ENCODE measurements around the gene LRRC47. TPM values are rescaled to one million over a fixed set of nuclear protein-coding genes. Genes with fewer than 3 reads are reported as not detected.
"Not testable (repeated sequence)": the region's sequence is repeated elsewhere in the genome, so short reads cannot be mapped to it uniquely, and the experiment has no call there.

The LRRC47 gene
- total RNA-seq, 1 donor from 2014 or later: 27.5 TPM

DNA sequence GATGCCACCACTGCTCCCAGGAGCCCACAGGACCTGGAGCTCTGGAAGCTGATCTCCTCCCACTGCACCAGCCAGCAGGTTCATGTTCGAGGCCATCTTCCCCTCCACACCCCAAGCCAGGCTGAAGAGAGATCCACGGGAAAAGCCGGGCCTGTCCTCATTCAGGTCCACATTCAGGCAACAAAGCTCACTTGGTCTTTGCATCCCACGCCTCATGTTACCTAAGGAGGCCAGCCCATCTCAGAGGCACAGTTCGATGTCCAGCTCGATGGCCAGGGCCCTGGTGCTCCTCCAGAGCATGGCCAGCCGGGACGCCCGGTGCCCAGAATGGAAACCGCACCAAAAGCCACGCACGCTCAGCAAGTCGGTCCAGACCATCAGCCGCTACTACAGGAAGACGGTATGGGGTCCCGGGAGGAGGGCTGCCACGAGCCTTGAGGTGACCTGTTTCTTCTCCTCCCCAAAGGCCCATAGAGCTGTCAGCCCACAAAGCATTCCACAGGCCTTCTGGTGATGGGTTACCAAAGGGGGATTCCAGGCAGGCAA is 43.8 kb downstream of the LRRC47 start, which contains the start of gene CCDC27:
Gene CCDC27, plus strand, starts transcription at position 51 of the 546 bp plus-strand sequence. Its CDS starts 32 bp downstream, at position 83.
- no peak for DNase-seq (ENCODE audit: low spot score)

DNA sequence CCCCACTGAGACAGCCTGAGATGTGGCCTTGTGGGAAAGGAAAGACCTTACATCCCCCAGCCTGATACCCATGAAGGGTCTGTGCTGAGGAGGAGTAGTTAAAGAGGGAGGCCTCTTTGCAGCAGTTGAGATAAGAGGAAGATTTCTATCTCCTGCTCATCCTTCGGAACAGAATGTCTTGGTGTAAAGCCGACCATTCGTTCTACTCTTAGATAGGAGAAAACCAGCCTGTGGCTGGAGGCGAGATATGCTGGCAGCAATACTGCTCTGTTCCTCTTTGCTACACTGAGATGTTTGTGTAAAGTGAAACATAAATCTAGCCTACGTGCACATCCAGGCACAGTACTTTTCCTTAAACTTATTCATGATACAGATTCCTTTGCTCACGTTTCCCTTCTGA is 45.6 kb downstream of the LRRC47 start:
- DNase-seq (ENCODE audit: low spot score) (no peak), ATAC-seq (no peak)

More for the DNA sequence above, 43.8 kb downstream of the LRRC47 start, which contains the start of gene CCDC27:
- no peak for ATAC-seq

DNA sequence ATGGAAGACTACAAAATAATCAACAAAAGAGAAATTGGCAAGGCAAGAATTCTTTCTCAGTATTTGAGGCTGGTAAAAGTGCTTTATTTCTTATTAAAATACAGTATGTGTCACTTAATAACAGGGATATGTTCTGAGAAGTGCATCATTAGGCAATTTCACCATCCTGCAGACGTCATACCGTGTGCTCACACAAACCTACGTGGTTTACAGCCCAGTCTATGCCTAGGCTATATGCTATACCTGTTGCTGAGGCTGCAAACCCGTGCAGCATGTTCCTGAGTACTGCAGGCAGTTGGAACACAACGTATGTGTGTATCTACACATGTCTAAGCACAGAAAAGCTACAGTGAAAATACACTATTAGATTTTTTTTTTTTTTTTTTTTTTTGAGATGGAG is 46.8 kb downstream of the LRRC47 start:
- no peak for DNase-seq (ENCODE audit: low spot score)
- no peak for ATAC-seq

DNA sequence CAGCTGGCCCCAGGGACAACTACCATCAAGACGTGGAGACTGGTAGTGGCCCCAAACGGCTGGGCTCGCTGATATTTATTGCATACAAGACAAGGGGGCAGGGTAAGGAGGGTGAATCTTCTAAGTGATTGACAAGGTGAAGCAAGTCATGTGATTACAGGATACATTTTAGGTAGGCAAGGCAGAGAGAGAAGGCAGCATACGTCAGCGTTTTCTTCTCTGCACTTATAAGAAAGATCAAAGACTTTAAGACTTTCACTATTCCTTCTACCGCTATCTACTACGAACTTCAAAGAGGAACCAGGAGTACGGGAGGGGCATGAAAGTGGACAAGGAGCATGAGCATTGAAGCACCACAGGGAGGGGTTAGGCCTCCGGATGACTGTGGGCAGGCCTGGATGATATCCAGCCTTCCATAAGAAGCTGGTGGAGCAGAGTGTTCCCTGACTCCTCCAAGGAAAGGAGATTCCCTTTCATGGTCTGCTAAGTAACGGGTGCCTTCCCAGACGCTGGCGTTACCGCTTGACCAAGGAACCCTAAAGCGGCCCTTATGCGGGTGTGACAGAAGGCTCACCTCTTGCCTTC is 47.9 kb downstream of the LRRC47 start:
- not testable (repeated sequence) for ATAC-seq; DNase-seq (ENCODE audit: low spot score)

DNA sequence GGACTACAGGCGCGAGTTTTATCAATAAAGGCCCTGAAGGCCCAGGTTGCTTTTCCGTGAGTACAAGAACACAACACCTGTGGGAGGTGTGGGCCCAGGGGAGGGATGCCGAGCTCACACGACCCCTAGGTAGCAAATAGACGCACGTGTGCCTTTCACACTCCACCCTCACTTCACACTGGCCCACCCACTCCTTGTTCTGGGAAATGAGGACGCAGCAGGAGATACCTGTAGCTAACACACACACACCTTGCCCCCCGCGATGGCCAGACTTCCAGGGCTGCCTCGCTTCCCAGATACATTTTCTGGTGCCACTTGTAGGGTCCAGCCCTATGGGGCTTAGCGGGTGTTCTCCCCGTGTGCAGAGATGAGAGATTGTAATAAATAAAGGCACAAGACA is 48.4 kb downstream of the LRRC47 start:
- ATAC-seq: no peak
- no peak for DNase-seq (ENCODE audit: low spot score)

DNA sequence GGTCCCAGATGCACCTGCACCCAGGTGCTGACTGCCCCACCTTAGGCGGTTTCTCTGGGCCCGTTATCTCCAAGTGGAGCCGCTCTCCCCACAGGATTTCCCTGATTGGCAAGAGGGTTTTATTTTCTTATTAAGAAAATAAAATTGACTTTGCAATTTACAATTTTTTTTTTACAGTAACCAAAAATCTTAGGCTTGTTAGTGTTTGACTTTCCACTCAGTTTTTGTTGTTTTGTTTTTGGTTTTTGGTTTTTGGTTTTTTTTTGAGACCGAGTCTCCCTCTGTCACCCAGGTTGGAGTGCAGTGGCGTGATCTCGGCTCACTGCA is 48.8 kb downstream of the LRRC47 start:
- ATAC-seq: no peak
- no peak for DNase-seq (ENCODE audit: low spot score)

DNA sequence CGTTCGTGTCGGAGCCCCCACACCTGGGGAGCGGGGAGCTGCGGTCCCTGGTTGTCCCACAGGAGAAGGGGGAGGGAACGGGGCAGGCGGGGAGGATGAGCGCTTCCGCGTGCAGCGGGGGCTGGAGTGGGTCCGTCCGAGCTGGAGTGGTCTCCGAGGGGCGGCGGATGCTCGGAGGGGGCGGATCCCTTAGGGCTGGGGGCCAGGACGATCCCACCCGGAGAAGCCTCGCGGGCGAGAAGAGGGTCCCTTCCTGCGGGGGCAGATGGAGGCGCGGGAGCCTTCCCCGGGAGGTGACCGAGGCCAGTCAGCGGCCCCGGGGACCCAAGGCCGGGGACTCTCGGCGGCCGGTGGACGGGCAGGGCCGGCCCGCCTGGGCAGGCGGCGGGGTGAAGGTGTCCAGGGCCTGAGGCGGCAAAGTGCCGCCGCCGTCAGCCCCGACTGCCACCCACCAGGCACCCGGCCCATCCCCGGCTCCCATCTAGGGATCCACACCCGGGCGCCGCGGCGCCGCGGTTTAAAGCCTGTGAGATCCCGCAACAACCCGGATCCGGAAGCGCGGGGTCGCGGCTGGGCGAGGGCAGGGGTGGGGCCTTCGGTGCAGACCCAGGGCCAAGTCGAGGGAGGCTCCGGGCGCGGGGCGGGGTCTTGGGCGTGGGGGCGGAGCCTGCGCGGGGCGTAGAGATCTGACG is 49.3 kb downstream of the LRRC47 start:
- DNase-seq (ENCODE audit: low spot score): peak; percentile 91
- peak; percentile 99 for ATAC-seq

DNA sequence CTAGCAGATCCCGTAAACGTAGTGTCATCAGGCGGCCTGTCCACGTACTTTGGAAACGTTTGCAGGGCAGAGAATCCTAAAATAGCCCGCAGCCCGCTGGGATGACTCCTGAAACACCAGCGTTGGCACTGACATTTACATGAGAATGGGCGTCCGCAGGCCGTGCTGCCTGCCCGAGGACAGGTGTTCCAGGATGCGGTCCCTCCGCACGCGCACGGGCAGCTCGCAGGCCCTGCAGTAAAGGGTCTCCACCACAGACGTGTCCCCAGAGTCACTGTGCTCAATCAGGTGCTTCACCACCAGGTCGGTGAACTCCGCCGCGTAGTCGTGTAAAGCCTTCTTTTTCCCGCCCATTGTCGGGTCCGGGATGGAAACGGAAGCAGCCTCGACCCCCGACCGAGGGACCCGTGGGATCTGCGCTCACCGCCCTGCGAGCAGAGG is 49.9 kb downstream of the LRRC47 start:
- ATAC-seq (peak; percentile 12), DNase-seq (ENCODE audit: low spot score) (no peak)

DNA sequence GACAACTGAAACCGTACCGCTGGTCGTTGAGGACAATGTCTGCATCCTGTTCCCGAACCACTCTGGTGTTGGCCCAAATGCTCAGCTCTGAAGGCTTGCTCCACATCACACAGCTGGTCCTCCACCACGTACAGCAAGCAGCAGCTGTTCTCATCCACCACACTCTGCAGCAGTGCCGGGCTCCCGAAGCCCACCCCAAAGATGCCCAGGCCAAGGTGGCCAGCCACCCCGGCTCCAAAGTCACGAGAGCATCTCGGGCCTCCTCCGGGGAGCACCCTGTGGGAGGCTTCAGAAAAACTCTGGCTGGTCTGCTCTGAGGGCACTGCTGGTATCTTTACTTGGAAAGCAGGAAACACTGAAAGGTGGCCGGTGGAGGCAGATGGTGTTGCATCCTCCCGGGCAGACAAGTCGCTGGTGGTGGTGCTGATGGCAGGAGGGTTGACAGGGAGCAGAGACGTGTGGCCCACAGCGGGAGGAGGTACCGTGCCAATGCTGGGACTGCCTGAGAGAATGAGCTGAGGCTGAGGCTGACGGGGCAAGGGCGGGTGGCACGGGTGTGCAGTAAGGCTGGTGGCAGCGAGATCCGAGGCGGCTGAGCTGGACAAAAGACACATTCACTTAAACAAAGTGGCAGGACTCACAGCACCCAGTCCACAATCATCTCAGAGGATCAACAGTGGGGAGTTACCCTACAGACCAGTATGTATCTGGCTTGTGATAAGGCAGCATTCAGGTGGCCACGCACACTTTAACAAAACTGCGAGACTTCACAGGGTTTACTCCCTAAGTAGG is 50.5 kb downstream of the LRRC47 start:
- no peak for DNase-seq (ENCODE audit: low spot score)

DNA sequence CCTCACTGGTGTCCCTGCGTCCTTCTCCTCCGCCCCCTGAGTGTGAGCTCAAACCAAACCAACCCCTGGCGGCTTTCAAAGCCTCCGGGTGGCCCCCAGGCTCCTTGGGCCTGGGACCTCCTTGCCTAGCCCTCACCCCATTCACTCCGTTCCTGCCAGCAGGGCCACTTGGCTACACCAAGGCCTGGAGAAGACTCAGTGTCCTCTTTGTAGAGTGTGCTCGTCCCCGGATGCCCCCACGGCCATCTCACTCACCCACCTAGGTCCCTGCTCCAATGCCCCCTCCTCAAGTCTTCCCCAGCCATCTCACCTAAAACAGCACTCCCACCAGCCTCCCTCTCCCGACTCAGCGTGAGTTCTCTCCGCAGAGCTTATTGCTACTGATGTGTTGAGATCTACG is 51.2 kb downstream of the LRRC47 start:
- DNase-seq (ENCODE audit: low spot score) (no peak), ATAC-seq (no peak)

More for the DNA sequence above, 50.5 kb downstream of the LRRC47 start:
- no peak for ATAC-seq

DNA sequence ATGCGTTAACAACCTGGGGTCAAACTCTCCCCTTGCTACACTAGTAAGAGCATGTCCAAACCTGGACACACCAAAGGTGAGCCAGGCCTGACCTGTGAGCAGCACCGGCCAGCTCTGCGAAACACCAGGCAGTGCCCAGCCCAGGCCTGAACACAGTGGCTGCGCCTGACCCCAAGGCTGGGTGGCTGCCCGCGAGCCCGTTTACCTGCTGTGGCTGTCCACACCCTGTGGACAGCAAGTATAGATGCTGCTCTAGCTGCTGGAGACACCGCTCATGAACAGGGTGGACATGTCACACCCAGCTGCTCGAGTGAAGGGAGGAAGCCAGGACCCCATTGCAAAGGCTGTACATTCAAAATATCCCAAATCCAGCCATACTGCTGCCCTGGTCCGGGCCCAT is 51.7 kb downstream of the LRRC47 start:
- DNase-seq (ENCODE audit: low spot score) (no peak), ATAC-seq (no peak)

DNA sequence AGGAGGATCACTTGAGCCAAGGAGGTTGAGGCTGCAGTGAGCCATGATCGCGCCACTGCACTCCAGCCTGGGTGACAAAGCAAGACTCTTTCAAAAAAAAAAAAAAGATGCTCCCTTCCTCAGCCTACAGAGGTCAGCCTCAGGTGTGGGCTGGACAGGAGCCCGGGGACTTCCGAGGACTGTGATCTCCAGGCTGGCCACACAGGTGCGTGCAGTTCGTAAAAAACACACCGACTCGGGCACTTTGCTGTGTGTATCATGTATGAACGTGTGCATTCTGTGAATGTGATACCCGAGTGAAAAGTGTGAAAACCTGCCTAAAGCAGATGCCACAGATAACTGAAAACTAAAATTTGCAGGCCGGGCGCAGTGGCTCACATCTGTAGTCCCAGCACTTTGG is 52.5 kb downstream of the LRRC47 start:
- no peak for DNase-seq (ENCODE audit: low spot score)
- ATAC-seq: no peak

DNA sequence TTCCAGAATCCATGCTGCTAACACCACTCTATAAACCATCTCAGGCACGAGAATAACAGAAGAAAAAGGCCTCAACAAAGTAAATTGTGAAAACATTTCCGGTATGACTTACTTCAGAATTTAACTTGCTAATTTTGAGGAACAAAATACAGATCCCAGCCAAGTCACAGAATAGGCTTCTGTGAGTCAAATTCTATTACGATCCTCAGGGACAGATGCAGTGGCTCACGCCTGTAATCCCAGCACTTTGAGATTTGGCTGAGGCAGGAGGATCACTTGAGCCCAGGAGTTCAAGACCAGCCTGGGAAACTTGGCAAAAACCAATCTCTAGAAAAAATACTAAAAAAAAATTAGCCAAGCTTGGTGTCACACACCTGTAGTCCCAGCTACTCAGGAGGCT is 52.9 kb downstream of the LRRC47 start:
- no peak for ATAC-seq
- no peak for DNase-seq (ENCODE audit: low spot score)

DNA sequence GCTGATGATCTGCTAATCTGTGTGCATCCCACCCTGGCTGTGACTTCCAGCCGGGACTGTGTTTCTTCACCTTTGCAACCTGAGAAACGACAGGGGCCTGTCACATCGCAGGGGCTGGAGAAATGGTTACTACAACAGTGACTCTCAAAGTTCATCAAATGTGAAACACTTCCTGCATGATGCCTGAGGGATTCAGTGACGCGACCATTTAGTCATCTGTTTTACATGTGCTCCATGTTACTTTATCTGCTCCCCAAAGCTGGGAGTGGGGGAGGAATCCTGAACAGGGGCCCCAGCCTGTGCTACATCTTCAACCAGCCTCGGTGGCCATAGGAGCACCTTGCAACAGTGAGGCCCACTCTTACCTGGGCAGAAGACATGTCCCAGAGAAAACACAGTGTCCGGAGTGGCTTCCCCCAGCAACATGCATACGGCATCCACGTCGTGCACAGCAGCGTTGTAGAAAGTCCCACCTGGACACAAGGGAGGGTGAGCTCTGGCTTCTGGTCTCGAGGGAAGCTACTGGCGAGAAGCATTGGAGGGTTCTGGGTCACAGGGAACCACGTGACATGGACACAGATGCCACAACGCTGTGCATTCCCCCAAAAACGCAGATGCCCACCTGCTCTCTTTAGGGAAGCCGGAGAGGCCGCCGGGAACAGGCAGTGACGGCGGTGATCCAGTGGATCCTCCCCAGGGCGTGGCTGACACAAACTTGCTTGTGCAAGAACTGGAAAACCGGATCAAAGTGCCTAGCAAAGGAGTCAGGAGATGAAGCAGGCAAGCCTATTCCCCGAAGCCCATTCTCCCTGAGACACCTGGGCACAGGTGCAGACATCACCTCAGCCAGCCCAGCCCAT is 53.6 kb downstream of the LRRC47 start:
- ATAC-seq (no peak), DNase-seq (ENCODE audit: low spot score) (no peak)

DNA sequence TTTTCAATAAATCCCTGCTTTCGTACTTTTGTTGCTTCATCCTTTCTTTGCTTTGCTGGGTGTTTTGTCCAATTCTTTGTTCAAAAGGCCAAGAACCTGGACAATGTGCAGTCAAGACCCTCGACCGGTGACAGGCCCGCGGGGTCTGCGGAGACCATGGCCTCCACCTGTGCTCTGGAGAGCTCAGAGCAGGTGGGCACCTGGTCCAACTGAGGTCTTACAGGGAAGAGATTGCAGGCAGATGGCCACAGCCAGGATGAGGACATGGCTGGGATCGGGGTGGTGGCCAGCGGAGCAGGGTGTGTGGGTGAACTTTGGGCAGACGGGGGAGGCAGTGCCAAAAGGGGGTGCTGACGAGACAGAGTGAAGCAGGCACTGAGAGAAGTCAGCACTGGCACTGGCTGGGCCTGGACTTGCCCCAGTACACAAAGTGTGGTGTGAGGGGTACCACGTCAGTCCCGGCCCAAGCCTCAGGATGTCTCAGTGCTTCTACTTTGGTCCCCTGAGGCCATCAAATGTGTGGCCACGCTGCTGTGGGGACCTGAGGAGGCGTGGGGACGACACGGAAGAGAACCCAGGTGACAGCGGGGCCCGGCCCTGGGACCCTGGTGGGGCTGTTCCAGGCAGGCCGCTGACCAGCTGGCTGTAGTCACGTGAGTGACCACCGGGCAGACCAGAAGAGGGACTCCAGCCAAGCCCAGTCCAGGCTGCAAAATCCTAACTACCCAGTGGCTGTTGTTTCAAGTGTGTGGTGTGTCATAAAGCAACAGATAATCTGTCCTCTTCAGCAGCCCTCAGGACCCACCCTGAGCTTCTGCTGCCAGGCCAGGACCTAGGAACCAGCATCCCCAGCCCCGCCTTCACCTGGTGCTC is 54.5 kb downstream of the LRRC47 start:
- ATAC-seq (no peak), DNase-seq (ENCODE audit: low spot score) (no peak)

DNA sequence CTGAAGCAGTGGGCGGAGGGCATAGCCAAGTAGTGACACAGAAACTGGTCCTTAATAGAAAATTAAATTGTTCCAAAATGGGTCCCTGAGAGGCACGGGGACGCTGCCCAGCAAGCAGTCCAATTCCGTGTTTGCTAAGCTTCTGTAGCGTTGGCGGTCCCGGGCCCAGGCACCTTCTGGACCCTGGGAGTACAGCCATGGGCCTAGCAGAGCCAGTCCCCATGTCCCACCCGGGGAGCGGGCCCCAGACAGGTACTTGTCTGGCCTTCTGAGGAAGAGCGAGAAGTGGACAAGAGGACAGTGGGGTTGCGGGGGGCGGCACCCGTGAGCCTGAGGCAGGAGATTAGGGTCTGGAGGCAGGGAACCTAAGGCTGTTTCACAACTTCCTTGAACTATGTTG is 55.5 kb downstream of the LRRC47 start:
- ATAC-seq: no peak
- no peak for DNase-seq (ENCODE audit: low spot score)

DNA sequence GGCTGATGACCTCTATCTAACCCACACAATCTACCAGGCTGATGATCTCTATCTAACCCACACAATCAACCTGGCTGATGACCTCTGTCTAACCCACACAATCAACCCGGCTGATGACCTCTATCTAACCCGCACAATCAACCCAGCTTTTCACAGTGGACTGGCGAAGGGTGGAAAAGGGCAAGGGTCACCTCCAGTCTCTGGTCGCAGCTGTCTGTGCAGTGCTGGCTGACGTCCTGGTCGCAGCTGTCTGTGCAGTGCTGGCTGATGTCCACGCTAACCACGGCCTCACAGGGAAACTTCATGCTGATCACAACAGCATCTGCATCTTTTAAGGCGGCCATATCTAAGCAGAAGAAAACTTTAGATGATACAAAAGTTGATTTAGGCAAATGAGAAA is 56.3 kb downstream of the LRRC47 start:
- ATAC-seq: peak; percentile 98
- DNase-seq (ENCODE audit: low spot score): peak; percentile 88

DNA sequence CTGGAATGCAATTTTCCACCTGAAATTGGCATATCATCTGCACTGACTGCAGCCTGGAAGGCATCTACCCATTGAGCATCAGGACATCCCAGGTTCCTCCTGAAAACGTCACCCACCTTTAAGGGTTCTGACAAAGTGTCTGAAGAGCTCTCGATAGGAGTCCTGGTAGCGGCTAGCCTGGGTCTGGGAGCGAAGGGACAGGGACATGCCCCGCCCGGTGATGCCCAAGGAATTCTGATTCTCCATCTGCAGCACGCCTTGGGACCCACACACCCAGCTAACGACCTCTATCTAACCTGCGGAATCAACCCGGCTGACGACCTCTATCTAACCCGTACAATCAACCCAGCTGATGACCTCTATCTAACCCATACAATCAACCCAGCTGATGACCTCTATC is 57.4 kb downstream of the LRRC47 start:
- ATAC-seq (no peak), DNase-seq (ENCODE audit: low spot score) (no peak)

DNA sequence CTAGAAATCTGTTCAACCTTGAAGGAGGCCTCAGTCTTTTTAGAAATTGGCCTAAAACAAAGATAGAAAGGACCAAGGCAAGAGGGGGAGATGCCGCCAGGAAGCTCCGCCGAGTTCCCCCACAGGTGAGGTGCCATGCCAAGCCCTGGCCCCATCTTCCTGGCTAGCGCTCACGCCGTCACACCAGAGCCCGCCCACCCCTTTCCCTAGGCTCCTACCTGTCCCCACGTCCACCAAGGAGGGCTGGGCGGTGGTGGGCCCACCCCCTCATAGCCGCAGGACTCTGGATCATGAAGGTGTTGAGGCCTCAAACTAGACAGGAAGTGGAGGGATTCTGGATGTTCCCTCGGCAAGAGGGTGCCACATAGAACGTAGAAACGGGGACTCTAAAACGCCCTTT is 59.6 kb downstream of the LRRC47 start:
- DNase-seq (ENCODE audit: low spot score) (no peak), ATAC-seq (no peak)

DNA sequence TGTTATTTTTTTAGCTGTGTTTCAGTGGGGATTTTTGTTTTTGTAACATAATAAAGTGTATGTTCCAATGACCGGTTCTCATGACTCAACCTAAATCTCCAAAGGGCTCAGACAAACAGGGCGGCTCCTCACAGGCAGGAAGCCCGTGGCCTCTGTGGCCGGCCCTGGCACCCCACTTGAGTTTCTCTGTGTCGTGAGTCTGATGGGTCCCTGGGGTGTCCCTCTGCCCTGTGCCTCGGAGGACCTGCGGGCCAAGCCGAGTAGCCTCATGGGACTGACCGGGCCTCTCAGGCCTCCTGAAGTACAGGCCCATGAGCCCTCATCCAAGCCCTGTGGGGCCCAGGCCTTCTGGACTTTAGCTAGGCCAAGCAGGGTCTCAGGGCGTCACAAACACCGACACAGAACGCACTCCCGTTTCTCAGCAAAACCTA is 60.2 kb downstream of the LRRC47 start:
- DNase-seq (ENCODE audit: low spot score) (no peak), ATAC-seq (no peak)
